Measurements from ENCODE around the gene RPS6KB2.

GRCh38 chr11:67423891-67424613, 4.2 kb upstream of the RPS6KB2 start:
- no peak for TF ChIP-seq POLR2A (IDR thresholded peaks at IDR 0.05)
- TF ChIP-seq CTCF (IDR thresholded peaks at IDR 0.05): no peak

Measured in upper lobe of left lung (tissue), 4 donors.